Raji (cell line): Measurements from ENCODE around the gene UGGT1.

Experiments used
- POLR2A ChIP-seq: IDR thresholded peaks from 2 replicates; pipeline ENCODE4 v1.6.1; 2011; ENCODE audit warnings: low read depth, low read length, control low read depth; ENCODE audit not compliant: insufficient read depth

Gene UGGT1

DNA sequence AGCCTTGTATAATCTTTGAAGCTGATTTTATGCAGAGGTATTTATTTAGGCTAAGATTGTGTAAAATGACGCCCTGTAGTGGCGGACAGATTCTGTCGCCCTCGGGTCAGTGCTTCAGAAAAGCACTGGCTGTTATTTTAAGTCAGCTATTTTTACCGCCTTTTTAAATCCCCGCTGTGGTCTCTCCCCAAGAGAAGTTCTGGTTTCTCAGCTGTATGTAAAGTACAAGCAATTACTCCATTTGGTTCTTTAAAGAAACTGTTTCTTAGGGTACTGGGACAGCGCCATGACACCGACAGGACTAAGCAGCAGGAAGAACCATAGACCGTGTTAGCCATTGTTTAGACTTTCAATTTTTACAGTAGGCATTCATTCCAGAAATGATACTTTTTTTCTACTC is 65.0 kb downstream of the UGGT1 start:
- TF ChIP-seq POLR2A = no peak

DNA sequence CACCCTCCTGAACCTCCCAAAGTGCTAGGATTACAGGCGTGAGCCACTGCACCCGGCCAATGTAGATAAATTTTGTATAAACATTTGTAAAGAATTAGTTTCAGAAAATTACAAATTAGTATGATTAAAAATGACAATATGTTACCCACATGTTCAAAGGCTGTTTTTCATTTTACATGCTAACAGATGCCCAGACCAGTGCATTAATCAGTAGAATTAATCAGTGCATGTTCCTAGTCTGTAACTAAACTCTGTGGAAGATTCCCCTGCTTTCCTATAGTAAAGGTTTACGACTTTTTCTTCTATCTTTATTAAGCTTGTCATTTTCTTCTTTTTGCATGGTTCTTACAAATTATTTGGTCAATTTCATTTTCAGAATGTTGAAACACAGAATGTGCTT is 65.8 kb downstream of the UGGT1 start:
- no peak for TF ChIP-seq POLR2A

DNA sequence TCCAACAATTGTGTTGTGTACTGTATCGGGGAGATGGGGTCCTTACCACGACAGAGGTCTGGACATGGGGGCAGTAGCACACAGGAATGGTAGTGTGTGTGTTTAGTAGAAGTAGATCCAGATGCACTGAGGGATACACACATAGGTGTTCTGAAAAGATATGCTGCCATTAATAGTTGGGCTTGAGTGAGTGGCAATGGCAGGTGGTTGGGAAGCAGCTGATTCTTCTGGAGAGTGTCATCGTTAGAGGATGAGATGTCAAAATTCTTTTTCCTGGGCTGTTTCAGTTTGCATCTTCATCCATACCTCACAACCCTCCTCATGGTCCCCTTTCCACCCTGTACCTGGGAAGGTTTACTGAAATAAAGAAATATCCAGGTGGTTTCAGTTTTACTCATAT is 66.6 kb downstream of the UGGT1 start:
- no peak for TF ChIP-seq POLR2A

DNA sequence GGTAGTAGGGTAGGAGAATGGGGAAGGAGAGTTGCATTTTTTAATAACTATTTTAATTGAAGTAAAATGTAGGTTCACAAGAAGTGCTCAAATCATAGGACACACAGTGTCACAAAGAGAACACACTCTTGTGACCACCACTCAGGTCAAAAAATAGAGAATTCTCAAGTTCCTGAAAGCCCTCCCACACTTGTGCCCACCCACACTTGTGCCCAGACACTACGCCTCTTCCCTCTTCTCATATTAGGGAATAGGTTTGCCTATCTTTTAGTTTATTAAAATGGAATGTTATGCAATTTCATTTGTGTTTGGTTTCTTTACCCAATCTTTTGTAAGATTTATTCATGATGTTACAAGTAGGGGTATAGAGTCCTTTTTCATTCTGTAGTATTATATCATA is 67.2 kb downstream of the UGGT1 start:
- TF ChIP-seq POLR2A = no peak

DNA sequence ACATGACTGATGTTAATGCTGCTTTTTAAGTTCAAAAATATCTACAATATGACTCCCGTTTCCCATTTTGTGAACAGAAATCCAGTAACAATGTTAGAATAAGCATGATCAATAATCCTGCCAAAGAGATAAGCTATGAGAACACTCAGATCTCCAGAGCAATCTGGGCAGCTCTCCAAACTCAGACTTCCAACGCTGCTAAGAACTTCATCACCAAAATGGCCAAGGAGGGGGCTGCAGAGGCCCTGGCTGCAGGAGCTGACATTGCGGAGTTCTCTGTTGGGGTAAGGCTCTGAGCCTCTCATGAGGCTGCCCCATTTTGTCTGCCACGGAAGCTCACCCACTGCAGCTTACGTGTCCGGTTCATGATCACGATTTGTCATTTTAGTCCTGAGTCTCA is 68.4 kb downstream of the UGGT1 start:
- TF ChIP-seq POLR2A = no peak

DNA sequence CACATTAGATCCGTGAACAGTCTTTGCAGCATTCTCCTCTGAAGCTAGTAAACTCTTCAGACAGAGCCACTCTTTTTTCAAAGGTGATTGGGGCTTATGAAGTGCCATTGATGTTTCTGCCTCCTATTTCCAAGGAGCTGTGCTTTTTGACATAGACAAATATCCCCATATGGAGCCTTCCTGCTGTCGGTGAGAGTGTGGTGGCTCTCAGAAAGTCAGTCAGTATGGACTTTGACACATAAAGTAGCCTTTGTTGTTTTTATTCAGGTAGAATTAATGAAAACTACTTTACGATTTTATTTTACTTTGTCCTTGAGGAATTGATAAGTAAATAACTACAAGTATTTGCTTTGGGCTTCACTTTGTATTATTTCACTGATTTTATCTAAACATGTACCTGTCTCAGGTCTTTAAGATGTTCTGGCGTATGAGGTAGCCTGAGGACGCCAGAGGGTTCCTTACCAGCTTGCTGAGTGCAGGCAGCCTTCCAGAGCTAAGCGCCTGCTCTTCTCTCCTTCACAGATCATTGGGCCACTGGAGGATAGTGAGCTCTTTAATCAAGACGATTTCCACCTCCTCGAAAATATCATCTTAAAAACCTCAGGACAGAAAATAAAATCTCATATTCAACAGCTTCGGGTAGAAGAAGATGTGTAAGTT is 69.7 kb downstream of the UGGT1 start:
- TF ChIP-seq POLR2A = no peak

DNA sequence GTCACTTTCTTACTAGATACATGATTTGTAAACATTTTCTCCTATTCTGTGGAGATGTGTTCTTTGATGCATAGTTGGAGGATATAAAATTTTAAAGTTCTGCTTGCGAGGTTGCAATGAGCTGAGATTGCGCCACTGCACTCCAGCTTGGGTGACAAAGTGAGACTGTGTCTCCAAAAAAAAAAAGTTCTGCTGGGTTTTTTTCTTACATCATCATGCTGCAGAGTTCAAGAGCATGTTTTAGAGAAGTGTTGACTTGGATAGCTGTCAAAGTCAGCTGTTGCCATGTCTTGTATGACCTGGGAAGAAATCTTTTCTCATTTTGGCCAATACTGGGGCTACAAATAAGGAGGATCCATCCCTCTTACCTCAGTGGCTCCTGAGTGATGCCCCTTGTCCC is 71.3 kb downstream of the UGGT1 start:
- no peak for TF ChIP-seq POLR2A

DNA sequence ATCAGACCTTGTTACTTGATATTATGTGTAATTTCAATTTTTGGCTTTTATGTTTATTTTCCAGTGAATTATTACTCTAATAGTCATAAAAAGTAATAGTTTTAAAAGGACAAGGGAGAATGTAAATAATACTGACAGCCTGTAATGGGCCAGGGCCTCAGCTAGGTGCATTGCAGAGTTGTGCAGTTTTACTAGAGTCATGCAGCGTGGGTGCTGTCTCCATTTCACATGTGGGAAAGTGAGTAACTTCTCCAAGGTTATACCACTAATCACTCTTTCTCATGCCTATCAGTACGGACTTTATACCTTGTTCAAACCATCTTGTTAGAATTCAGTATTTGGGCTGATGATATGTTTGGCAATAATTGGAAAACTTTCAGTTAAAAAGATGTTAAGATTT is 73.3 kb downstream of the UGGT1 start:
- no peak for TF ChIP-seq POLR2A

DNA sequence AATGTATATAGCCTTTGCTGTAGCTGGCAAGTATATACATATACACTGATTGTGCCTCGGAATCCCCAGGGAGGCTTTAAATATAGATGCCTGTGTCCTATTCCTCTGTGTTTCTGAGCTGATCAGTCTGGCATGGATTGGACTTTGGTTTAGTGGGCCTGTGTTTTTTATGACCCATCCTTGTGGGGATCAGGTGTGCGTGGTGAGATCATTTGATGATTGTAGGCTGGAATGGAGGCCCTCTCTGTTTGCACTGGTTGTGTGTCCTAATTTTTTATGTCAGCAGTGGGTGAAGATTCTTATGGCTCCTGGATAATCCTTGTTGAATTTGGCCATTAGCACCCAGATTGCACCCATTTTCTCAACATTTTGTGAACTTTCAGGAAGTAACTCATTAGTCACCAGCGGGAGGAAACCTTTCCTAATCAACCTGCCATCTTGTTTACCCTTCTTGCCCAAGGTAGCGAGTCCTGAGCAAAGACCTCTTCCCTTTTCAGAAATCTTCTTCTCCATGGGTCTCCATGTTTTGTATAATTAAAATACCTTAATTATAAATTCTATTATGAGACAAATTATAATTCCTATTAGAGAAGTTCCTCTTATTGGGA is 75.8 kb downstream of the UGGT1 start:
- TF ChIP-seq POLR2A = no peak

DNA sequence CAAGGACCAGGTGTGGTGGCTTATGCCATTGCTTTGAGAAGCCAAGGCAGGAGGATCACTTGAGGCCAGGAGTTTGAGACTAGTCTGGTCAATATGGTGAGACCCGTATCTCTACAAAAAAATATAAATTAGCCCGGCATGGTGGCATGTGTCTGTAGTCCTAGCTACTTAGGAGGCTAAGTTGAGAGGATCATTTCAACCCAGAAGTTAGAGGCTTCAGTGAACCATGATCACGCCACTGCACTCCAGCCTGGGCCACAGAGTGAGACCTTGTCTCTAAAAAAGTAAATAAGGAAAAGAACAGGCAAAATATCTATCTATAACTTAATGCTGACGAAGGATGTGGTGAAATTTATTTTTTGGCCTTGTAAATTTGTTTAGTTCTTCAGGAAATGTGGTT is 78.1 kb downstream of the UGGT1 start:
- no peak for TF ChIP-seq POLR2A

DNA sequence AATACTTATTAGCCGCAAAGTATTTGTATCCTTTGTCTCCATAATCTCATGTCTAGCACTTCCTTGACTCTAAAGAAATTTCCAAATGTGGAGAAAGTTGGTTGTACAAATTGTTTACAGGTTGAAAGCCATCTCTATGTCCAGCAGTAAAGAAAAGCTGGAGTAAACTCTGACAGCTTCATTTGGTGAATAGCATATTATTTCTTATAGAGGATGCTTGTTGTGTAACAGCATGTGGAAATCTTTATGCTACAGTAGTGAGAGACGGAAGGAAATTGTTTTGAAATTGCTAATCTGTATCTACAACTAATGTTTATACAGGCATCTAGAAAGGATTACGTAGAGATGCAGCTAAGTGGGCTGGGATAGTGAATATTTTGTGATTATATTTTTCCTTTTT is 78.5 kb downstream of the UGGT1 start:
- TF ChIP-seq POLR2A = no peak

DNA sequence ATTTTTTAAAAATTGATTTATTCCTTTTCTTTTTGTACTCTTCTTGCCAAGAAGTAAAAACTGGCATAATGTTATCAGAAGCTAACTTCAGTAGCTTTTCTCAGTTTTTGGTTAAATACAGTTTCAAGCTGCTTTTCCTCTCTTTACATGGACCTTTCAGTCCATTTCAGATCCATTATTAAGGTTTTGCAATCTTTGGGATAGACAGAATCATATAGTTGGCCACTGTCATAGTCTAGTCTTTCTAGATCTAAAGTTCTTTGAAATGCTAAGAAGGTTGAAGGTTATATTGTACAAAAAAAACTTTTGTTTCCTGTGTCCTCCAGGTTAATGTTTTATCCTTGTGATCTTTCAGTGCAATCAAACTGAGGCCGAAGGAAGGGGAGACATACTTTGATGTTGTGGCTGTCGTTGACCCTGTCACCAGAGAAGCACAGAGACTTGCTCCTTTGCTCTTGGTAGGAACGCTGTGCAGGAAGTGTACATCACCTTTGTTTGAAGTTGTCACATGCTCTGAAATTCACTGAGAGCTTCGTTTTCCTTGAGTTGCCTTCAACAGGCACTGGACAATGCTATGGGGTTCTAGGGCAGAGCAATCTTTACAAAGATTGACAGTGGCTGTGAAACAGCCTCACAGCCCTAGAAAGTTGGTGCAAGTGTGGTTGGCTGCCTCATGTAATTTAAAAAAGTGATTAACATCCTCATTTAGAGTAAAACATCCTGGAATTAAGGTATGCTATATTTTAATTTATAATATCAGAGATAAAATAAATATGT is 79.1 kb downstream of the UGGT1 start:
- no peak for TF ChIP-seq POLR2A

DNA sequence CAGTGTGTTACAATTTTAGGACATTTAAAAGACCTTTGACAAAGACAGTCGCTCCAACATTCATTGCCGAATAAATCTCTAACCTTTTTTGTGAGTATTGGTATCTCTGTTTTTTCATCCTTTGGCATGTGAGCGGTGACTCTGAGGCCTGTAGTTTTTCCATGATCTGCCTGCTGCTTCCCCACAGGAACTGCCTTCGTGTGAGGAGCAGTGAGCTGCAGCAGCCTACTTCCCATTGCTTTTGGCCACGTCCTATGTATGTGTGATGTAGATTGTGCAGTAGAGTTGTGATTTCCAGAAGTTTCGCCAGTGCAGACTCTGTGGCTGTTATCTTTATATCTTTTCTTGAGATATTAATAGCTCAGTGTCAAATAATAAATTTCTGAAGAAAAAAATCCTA is 79.8 kb downstream of the UGGT1 start:
- no peak for TF ChIP-seq POLR2A

DNA sequence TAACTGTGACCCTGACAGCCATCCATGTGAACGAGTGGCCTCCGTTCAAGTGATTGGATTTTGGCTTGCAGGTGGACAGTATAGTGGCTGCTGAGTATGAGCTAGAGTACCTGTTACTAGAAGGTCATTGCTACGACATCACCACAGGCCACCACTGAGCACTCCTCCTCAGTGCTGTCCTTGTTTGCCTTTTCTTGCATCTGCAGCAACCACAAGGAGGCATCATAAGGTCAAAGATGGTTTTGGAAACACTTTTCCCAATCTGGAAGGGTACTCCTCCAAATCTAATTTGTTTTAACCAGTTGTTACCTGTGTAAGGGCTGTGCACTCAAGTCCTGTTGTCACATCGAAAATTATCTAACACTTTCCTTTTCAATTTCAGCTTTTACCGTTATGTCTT is 81.2 kb downstream of the UGGT1 start:
- TF ChIP-seq POLR2A = no peak

DNA sequence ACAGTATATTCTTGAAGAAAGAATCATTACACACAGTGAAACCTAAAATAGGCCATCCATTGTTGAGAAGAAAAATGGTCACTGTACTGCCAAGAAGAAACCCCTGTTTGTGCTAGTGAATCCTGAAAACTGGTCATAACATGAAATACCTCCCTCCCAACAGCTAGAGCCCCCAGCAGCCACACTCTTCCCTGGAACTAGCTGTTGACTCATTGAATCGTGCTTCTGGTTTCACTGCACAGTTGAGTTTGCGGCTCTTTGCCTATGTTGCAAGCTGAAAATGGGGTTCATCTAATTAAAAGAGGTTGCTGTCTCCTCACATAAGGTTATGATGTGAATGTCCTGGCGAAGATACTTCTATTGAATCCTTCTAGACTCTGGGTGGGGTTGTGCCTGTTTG is 86.3 kb downstream of the UGGT1 start:
- TF ChIP-seq POLR2A = no peak

DNA sequence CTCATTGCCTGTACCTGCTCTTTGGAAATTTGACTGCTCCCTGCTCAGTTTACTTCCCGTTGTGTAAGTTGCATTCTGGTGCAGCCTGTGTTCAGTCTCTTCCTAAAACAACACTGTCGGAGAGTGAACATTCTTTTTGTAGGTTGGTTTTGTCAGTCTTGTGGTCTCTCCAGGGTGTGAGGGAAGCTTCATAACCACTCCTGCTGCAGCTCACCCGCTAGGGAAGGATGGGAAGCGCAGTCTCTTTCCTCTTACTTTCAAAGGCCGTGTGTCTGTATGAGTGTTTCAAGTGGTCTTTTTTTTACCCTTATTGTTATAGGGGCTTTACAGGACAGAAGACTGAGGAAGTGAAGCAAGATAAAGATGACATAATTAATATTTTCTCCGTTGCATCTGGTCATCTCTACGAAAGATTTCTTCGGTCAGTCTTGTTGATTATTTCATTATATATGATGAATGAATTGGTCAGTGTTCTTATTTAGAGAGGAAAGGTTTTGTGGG is 87.2 kb downstream of the UGGT1 start:
- TF ChIP-seq POLR2A = no peak
